Fibroblast of lung (primary cell): ENCODE data around the gene DNPH1. TPM values are rescaled to one million over a fixed set of nuclear protein-coding genes. Genes with fewer than 3 reads are reported as not detected.

Source experiments
- DNase-seq, 2 donors: peaks; one replicate each; pipeline versions ENCODE4 v3.0.0 to v3.0.0-alpha.2; 2010; ENCODE audit warnings: low read depth in 2 of 2
- H2AFZ ChIP-seq: 2 replicates; pipeline ENCODE4 v1.5.1; 2012; ENCODE audit warnings: low read length, control low read depth, inconsistent platforms
- H3K27ac ChIP-seq: 2 replicates; pipeline ENCODE4 v1.5.1; 2011; ENCODE audit warnings: low read length, control low read depth; ENCODE audit not compliant: insufficient read depth
- H3K27me3 ChIP-seq: 2 replicates; pipeline ENCODE4 v1.5.1; 2011; ENCODE audit warnings: mild to moderate bottlenecking, low read length; ENCODE audit not compliant: control insufficient read depth, insufficient read depth
- H3K36me3 ChIP-seq: 2 replicates; pipeline ENCODE4 v1.5.1; 2011; ENCODE audit warnings: low read length; ENCODE audit not compliant: control insufficient read depth, insufficient read depth
- H3K4me1 ChIP-seq: 2 replicates; pipeline ENCODE4 v1.5.1; 2011; ENCODE audit warnings: low read length; ENCODE audit not compliant: control insufficient read depth, insufficient read depth; ENCODE audit errors: extremely low read depth
- H3K4me2 ChIP-seq: 2 replicates; pipeline ENCODE4 v1.5.1; 2011; ENCODE audit warnings: low read length, control low read depth; ENCODE audit not compliant: insufficient read depth; ENCODE audit errors: extremely low read depth
- H3K4me3 ChIP-seq, 4 experiments: fragments of 200-600 bp in 1 of 4; sonication (generic) in 1 of 4; replicated peaks in 1 of 4; 2 replicates each; pipeline ENCODE4 v1.5.1; 2011 to 2016; ENCODE audit warnings: low read length in 4 of 4, low read depth in 3 of 4, mild to moderate bottlenecking in 3 of 4, control low read depth in 2 of 4, inconsistent platforms in 1 of 4, mixed read lengths in 1 of 4; ENCODE audit not compliant: insufficient read depth in 1 of 4; ENCODE audit errors: control extremely low read depth in 1 of 4
- H3K79me2 ChIP-seq: 2 replicates; pipeline ENCODE4 v1.5.1; 2012; ENCODE audit warnings: mild to moderate bottlenecking, low read length, inconsistent platforms; ENCODE audit not compliant: control insufficient read depth, insufficient read depth
- H3K9ac ChIP-seq: 2 replicates; pipeline ENCODE4 v1.5.1; 2011; ENCODE audit warnings: mild to moderate bottlenecking, low read length, control low read depth; ENCODE audit not compliant: insufficient read depth
- H3K9me3 ChIP-seq: 2 replicates; pipeline ENCODE4 v1.5.1; 2012; ENCODE audit warnings: low read depth, low read length; ENCODE audit not compliant: control insufficient read depth, insufficient read depth
- H4K20me1 ChIP-seq: 2 replicates; pipeline ENCODE4 v1.5.1; 2011; ENCODE audit warnings: low read length; ENCODE audit not compliant: control insufficient read depth, insufficient read depth; ENCODE audit errors: extremely low read depth
- CTCF ChIP-seq, 2 donors: IDR thresholded peaks in 1 of 2; conservative IDR thresholded peaks in 1 of 2; 1 replicate in 1 of 2; 2 replicates in 1 of 2; pipeline ENCODE4 v1.5.1; 2011 to 2012; ENCODE audit warnings: low read length in 2 of 2, control low read depth in 1 of 2, inconsistent platforms in 1 of 2, low read depth in 1 of 2, mild to moderate bottlenecking in 1 of 2
- EZH2 ChIP-seq: IDR thresholded peaks from 2 replicates; pipeline ENCODE4 v1.5.1; 2012; ENCODE audit warnings: low read length, control low read depth, mild to moderate bottlenecking; ENCODE audit errors: missing control alignments
- polyA plus RNA-seq, 2 donors: library from polyadenylated mRNA; depleted of rRNA in 1 of 2; stranded (reverse) in 1 of 2; unstranded in 1 of 2; fragments of >200 nt; gene quantifications; 2 replicates each; pipeline ENCODE4 v1.2.1, GENCODE V29; 2011 to 2012; ENCODE audit warnings: missing spikeins in 1 of 2
- total RNA-seq: library from RNA; depleted of rRNA; stranded (reverse); fragments of >200 nt; gene quantifications from 2 replicates; pipeline ENCODE4 v1.2.1, GENCODE V29; 2014

Gene DNPH1
- total and polyA plus RNA-seq, 2 donors (not counting 1 experiment from before 2014, with no cell fraction given): 31.2 to 52.5 TPM

DNA sequence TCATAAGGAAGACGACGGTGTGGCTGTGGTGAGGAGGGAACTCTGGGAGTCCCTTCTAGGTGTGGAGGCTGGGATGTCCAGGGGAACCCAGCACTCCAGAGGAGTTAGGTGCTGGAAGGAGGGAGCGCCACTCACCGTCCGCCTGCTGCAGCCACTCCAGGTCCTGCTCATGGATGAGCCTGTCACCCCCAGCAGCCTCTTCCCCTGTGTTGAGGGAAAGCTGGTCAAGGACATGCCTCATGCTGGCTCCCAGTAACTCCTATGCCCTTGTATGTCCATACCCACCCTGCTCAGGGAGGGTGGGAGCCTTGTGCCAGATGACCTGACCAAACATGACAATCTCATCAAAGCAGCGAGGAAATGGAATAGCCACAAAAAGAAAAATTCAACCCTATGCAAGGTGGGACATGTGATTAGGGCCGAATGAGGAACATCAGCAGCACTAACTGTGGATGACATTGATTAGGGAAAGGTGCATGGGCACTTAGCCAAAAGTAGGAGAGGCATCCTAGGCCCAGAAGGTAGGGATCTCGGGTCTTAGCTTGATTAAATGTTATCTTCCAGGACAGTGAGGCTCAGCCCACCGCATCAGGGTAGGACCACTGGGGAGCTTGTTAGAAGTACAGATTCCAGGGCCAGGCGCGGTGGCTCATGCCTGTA lies 3.0 kb downstream of the DNPH1 start:
- H3K4me2 ChIP-seq: no peak overlapping the region
- no peaks in the 10 kb centered on the region for H3K9me3 ChIP-seq
- H2AFZ ChIP-seq: no peak overlapping the region
- no peak overlapping the region for H3K4me3 ChIP-seq
- no peak overlapping the region for H3K27ac ChIP-seq
- TF ChIP-seq CTCF (conservative IDR thresholded peaks at IDR 0.05 in 1 of 2, IDR thresholded peaks at IDR 0.05 in 1 of 2; ENCODE audit: low read depth in 1 of 2, low read length in 2 of 2) (no peak), EZH2 (no peak)
- DNase-seq: no peak
- no peak overlapping the region for H3K9ac ChIP-seq
- no peaks in the 10 kb centered on the region for H4K20me1 ChIP-seq
- H3K4me1 ChIP-seq: peaks cover 2% of the 10 kb centered on the region
- H3K79me2 ChIP-seq: no peaks in the 10 kb centered on the region
- peaks cover 12% of the 10 kb centered on the region for H3K36me3 ChIP-seq
- no peaks in the 10 kb centered on the region for H3K27me3 ChIP-seq

- H3K36me3 ChIP-seq: peaks cover 12% of the 10 kb centered on the region
- no peak for TF ChIP-seq CTCF (conservative IDR thresholded peaks at IDR 0.05 in 1 of 2, IDR thresholded peaks at IDR 0.05 in 1 of 2; ENCODE audit: low read depth in 1 of 2, low read length in 2 of 2)
- TF ChIP-seq EZH2: no peak
These were observed 6.1 kb downstream of the DNPH1 start for GRCh38 chr6:43223175-43223574.

GRCh38 chr6:43222418-43223059 lies 6.7 kb downstream of the DNPH1 start:
- Histone ChIP-seq H2AFZ (no peak overlapping the region), H3K4me3 (no peak overlapping the region), H3K9me3 (no peaks in the 10 kb centered on the region), H3K36me3 (peaks cover 12% of the 10 kb centered on the region), H3K9ac (no peak overlapping the region), H3K27me3 (no peaks in the 10 kb centered on the region), H3K4me2 (no peak overlapping the region), H4K20me1 (no peaks in the 10 kb centered on the region), H3K27ac (no peak overlapping the region), H3K79me2 (no peaks in the 10 kb centered on the region), H3K4me1 (no peaks in the 10 kb centered on the region)
- TF ChIP-seq EZH2 (no peak), CTCF (conservative IDR thresholded peaks at IDR 0.05 in 1 of 2, IDR thresholded peaks at IDR 0.05 in 1 of 2; ENCODE audit: low read depth in 1 of 2, low read length in 2 of 2) (no peak)
- DNase-seq: no peak

More at GRCh38 chr6:43223175-43223574, 6.1 kb downstream of the DNPH1 start:
- Histone ChIP-seq H3K27ac (no peak overlapping the region), H3K79me2 (no peaks in the 10 kb centered on the region), H3K4me3 (no peak overlapping the region), H3K4me2 (no peak overlapping the region), H3K4me1 (no peaks in the 10 kb centered on the region), H3K27me3 (no peaks in the 10 kb centered on the region), H3K9me3 (no peaks in the 10 kb centered on the region), H4K20me1 (no peaks in the 10 kb centered on the region), H3K9ac (no peak overlapping the region), H2AFZ (no peak overlapping the region)
- DNase-seq: no peak
